HCT116 (cell line): ENCODE results near the gene C2orf68. TPM values are rescaled to one million over a fixed set of nuclear protein-coding genes. Genes with fewer than 3 reads are reported as not detected.

Experiments
- ATAC-seq: fragments of 200-7000 bp; cut with Tn5 transposase; 2 replicates; pipeline ENCODE4 v1.9.1; 2020; ENCODE audit warnings: mild to moderate bottlenecking, moderate library complexity
- BruUV-seq: library from RNA; stranded (reverse); fragments of 400-500 nt; replicated peaks from 2 replicates; lab custom pipeline; 2021; lab: Mats Ljungman, UMichigan
- CTCF ChIA-PET: fragments of 300-600 bp; sonication (Branson Sonifier 250); formaldehyde crosslinking; loops from one replicate; lab custom pipeline; 2021; ENCODE audit warnings: antibody characterized with exemption; lab: Charles Lee
- POLR2A ChIA-PET: fragments of 300-600, 350-600 bp; sonication (Branson Sonifier 250); formaldehyde crosslinking; loops from one replicate; lab custom pipeline; 2021; ENCODE audit warnings: antibody characterized with exemption; lab: Charles Lee
- RAD21 ChIA-PET, 2 experiments: fragments of 300-600 bp; sonication (Branson Sonifier 250); formaldehyde crosslinking; loops; one replicate each; lab custom pipeline; 2023; ENCODE audit warnings: low total read pairs in 2 of 2; ENCODE audit not compliant: uncharacterized antibody in 2 of 2, unreplicated experiment in 2 of 2, low non-redundant PET in 1 of 2; lab: Charles Lee
- DNase-seq: peaks from one replicate; pipeline ENCODE4 v3.0.0-alpha.2; 2010; ENCODE audit warnings: low read depth, low spot score
- H2AFZ ChIP-seq: fragments of 200-600 bp; shearing (Covaris generic), sonication (generic); 2 replicates; pipeline ENCODE4 v1.6.1; 2017; ENCODE audit warnings: low read depth, mixed run types, mixed read lengths, antibody characterized with exemption, low read length; ENCODE audit not compliant: poor library complexity, severe bottlenecking
- H3K27ac ChIP-seq: 2 replicates; pipeline ENCODE4 v1.5.1; 2012; ENCODE audit warnings: low read depth, low read length
- H3K27me3 ChIP-seq: fragments of 200-600 bp; sonication (generic); 2 replicates; pipeline ENCODE4 v1.6.1; 2016; ENCODE audit warnings: mixed run types, low read length, mixed read lengths; ENCODE audit not compliant: insufficient read depth
- H3K36me3 ChIP-seq, 2 experiments: fragments of 200-500 bp in 1 of 2; fragments of 200-600 bp in 1 of 2; sonication (Bioruptor generic) in 1 of 2; sonication (generic) in 1 of 2; 2 replicates each; pipeline versions ENCODE4 v1.5.1 to v1.6.1; 2014 to 2016; ENCODE audit warnings: low read length in 2 of 2, inconsistent platforms in 1 of 2, mixed read lengths in 1 of 2, mixed run types in 1 of 2; ENCODE audit not compliant: insufficient read depth in 2 of 2, control insufficient read depth in 1 of 2
- H3K4me1 ChIP-seq, 2 experiments: fragments of 200-600 bp in 1 of 2; sonication (generic) in 1 of 2; 2 replicates each; pipeline versions ENCODE4 v1.5.1 to v1.6.1; 2012 to 2017; ENCODE audit warnings: low read length in 2 of 2, inconsistent platforms in 1 of 2, mild to moderate bottlenecking in 1 of 2, mixed read lengths in 1 of 2, mixed run types in 1 of 2, moderate library complexity in 1 of 2; ENCODE audit not compliant: insufficient read depth in 2 of 2, control insufficient read depth in 1 of 2
- H3K4me2 ChIP-seq: fragments of 200-600 bp; sonication (generic); 2 replicates; pipeline ENCODE4 v1.6.1; 2017; ENCODE audit warnings: mixed run types, low read length, mixed read lengths
- H3K4me3 ChIP-seq, 2 experiments: fragments of 200-600 bp in 1 of 2; sonication (generic) in 1 of 2; replicated peaks in 1 of 2; 2 replicates each; pipeline ENCODE4 v1.5.1; 2011 to 2016; ENCODE audit warnings: low read length in 2 of 2, control low read depth in 1 of 2, low read depth in 1 of 2, mild to moderate bottlenecking in 1 of 2, mixed read lengths in 1 of 2, mixed run types in 1 of 2
- H3K79me2 ChIP-seq: fragments of 200-600 bp; sonication (generic); 2 replicates; pipeline ENCODE4 v1.6.1; 2017; ENCODE audit warnings: mild to moderate bottlenecking, mixed run types, low read length, moderate library complexity, mixed read lengths; ENCODE audit not compliant: insufficient read depth
- H3K9ac ChIP-seq: fragments of 200-600 bp; sonication (generic); 2 replicates; pipeline ENCODE4 v1.6.1; 2016; ENCODE audit warnings: low read length, mixed read lengths
- H3K9me2 ChIP-seq: fragments of 200-600 bp; sonication (generic), shearing (Covaris generic); 2 replicates; pipeline ENCODE4 v1.6.1; 2017; ENCODE audit warnings: mixed run types, mild to moderate bottlenecking, moderate library complexity; ENCODE audit not compliant: insufficient read depth
- H3K9me3 ChIP-seq, 2 experiments: fragments of 200-500 bp in 1 of 2; fragments of 200-600 bp in 1 of 2; sonication (Bioruptor generic) in 1 of 2; sonication (generic) in 1 of 2; 2 replicates each; pipeline ENCODE4 v1.6.1; 2014 to 2017; ENCODE audit warnings: low read length in 2 of 2, mixed read lengths in 2 of 2, inconsistent platforms in 1 of 2, low read depth in 1 of 2, mild to moderate bottlenecking in 1 of 2, mixed run types in 1 of 2, moderate library complexity in 1 of 2; ENCODE audit not compliant: control insufficient read depth in 1 of 2, insufficient read depth in 1 of 2
- H4K20me1 ChIP-seq: fragments of 200-600 bp; sonication (generic), shearing (Covaris generic); 2 replicates; pipeline ENCODE4 v1.6.1; 2017; ENCODE audit warnings: mixed run types, mild to moderate bottlenecking, moderate library complexity; ENCODE audit not compliant: insufficient read depth
- EGR1 ChIP-seq: IDR thresholded peaks from 2 replicates; pipeline ENCODE4 v1.6.1; 2012; ENCODE audit warnings: low read depth
- ELF1 ChIP-seq: IDR thresholded peaks from 2 replicates; pipeline ENCODE4 v1.6.1; 2012; ENCODE audit warnings: low read depth, borderline replicate concordance
- JUND ChIP-seq: IDR thresholded peaks from 2 replicates; pipeline ENCODE4 v1.6.1; 2012
- POLR2A ChIP-seq: IDR thresholded peaks from 2 replicates; pipeline ENCODE4 v1.7.0; 2011; ENCODE audit warnings: borderline replicate concordance; ENCODE audit not compliant: insufficient read depth, insufficient read length; ENCODE audit errors: extremely low read depth
- RAD21 ChIP-seq: IDR thresholded peaks from 2 replicates; pipeline ENCODE4 v1.6.1; 2012; ENCODE audit warnings: low read depth, mild to moderate bottlenecking
- SP1 ChIP-seq: IDR thresholded peaks from 2 replicates; pipeline ENCODE4 v1.6.1; 2012; ENCODE audit warnings: low read depth
- TCF7L2 ChIP-seq: IDR thresholded peaks from 2 replicates; pipeline ENCODE4 v1.7.0; 2011; ENCODE audit warnings: borderline replicate concordance, inconsistent platforms; ENCODE audit not compliant: insufficient read depth, insufficient read length; ENCODE audit errors: extremely low read depth
- YY1 ChIP-seq: IDR thresholded peaks from 2 replicates; pipeline ENCODE4 v1.6.1; 2011; ENCODE audit warnings: low read length, low read depth, moderate library complexity, mild to moderate bottlenecking; ENCODE audit not compliant: insufficient replicate concordance; ENCODE audit errors: extremely low read depth
- ZFX ChIP-seq: fragments of 450-650 bp; IDR thresholded peaks from 2 replicates; pipeline ENCODE4 v1.6.1; 2017
- ZNF274 ChIP-seq: fragments of 200-500 bp; sonication (Bioruptor generic); IDR thresholded peaks from 2 replicates; pipeline ENCODE4 v1.6.1; 2014; ENCODE audit warnings: mild to moderate bottlenecking, low read depth, low read length, inconsistent platforms
- intact Hi-C: fragments of 100-400 bp; cut with micrococcal nuclease; formaldehyde crosslinking; loops from 2 replicates; pipeline ENCODE4 v1.10.0; 2022
- total RNA-seq: library from RNA; stranded (reverse); gene quantifications from one replicate; pipeline ENCODE4 v1.2.1, GENCODE V29; 2021; ENCODE audit not compliant: unreplicated experiment
- TF ChIP-seq, protein P1 (sequence below): IDR thresholded peaks from 2 replicates; pipeline ENCODE4 v1.6.1; 2012
- TF ChIP-seq, protein P2 (sequence below): IDR thresholded peaks from 2 replicates; pipeline ENCODE4 v1.6.1; 2012
- TF ChIP-seq, protein P3 (sequence below): IDR thresholded peaks from 2 replicates; pipeline ENCODE4 v1.6.1; 2012; ENCODE audit warnings: low read depth
- TF ChIP-seq, protein P4 (sequence below): IDR thresholded peaks from 2 replicates; pipeline ENCODE4 v1.6.1; 2011; ENCODE audit warnings: mild to moderate bottlenecking, low read length, moderate library complexity; ENCODE audit not compliant: insufficient replicate concordance; ENCODE audit errors: extremely low read depth

Gene C2orf68
- total RNA-seq, 1 experiment from 2014 or later, result 21.8 TPM

DNA sequence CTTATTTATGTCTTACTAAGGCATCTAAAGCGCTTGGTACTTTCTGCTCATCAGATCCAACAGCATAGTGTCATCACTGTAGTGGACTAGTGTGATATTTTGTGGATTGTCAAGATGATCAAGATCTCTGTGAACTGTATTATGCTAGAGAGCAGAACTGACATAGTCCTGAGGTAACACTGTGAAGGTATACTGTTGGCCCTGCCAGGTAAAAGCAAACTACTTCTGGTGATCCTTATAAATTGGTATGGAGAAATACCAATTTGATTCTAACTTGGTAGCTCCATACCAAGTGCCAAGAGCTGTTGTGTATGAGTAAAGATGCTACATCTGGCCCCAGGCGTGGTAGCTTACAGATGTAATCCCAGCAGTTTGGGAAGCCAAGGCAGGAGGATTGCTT lies 40.2 kb upstream of the C2orf68 start:
- DNase-seq (no peak), ATAC-seq (no peak)
- 0 out of 2 replicates have a peak, but pooled peaks cover 3% of the 10 kb centered on the region for H3K79me2 ChIP-seq
- no peaks in the 10 kb centered on the region for H3K4me1 ChIP-seq
- no peaks in the 10 kb centered on the region for H4K20me1 ChIP-seq
- ChIA-PET CTCF (interaction anchor here (1.4 kb wide), 1 partner anchor 15 kb away, joined by 5 read pairs; no protein-coding TSS in a partner anchor), POLR2A (no interaction called here), RAD21 (no interaction called here)
- H2AFZ ChIP-seq, result no peak overlapping the region
- H3K27me3 ChIP-seq, result no peaks in the 10 kb centered on the region
- TF ChIP-seq, protein P1, sequence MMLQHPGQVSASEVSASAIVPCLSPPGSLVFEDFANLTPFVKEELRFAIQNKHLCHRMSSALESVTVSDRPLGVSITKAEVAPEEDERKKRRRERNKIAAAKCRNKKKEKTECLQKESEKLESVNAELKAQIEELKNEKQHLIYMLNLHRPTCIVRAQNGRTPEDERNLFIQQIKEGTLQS, result no peak
- no peak for TF ChIP-seq ELF1
- TF ChIP-seq YY1, result no peak
- TF ChIP-seq, protein P2, sequence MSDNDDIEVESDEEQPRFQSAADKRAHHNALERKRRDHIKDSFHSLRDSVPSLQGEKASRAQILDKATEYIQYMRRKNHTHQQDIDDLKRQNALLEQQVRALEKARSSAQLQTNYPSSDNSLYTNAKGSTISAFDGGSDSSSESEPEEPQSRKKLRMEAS, result no peak
- TF ChIP-seq RAD21, result no peak
- no peak for TF ChIP-seq POLR2A
- no peak for TF ChIP-seq SP1
- TF ChIP-seq JUND, result no peak
- no peak for TF ChIP-seq EGR1
- TF ChIP-seq ZFX, result no peak
- no peak for TF ChIP-seq TCF7L2
- H3K9ac ChIP-seq, result no peak overlapping the region
- H3K4me2 ChIP-seq, result no peak overlapping the region
- H3K9me3 ChIP-seq, result no peaks in the 10 kb centered on the region
- BruUV-seq, result no TSS peak
- H3K4me3 ChIP-seq, result no peak overlapping the region
- H3K9me2 ChIP-seq, result no peaks in the 10 kb centered on the region
- no peak overlapping the region for H3K27ac ChIP-seq
- intact Hi-C loops, result no loop called here
- H3K36me3 ChIP-seq, result peaks cover 39 to 51% of the 10 kb centered on the region in 2 experiments

DNA sequence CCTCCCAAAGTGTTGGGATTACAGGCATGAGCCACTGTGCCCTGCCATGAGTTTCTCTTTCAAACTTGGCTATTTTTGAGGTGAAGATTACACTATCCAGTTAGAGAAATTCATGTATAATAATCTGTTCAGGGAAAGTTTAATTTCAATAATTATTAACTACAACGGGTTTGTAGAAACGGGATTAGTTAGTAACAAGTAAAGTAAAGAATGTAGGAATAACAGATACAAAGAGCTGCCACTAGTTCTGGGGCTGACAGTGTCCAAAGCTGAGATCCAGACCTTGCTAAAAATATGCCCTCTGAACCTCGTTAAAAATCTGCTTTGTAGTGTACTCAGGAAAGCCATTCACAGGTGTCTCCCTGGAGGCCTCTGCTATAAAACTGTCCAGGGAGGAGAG lies 39.2 kb upstream of the C2orf68 start:
- Histone ChIP-seq H3K27me3 (no peaks in the 10 kb centered on the region), H3K36me3 (peaks cover 43 to 58% of the 10 kb centered on the region in 2 experiments), H3K27ac (no peak overlapping the region), H3K4me2 (no peak overlapping the region), H3K9me2 (no peaks in the 10 kb centered on the region), H2AFZ (no peak overlapping the region), H3K9me3 (no peaks in the 10 kb centered on the region), H4K20me1 (no peaks in the 10 kb centered on the region), H3K4me3 (no peak overlapping the region), H3K9ac (no peak overlapping the region), H3K4me1 (no peaks in the 10 kb centered on the region), H3K79me2 (0 out of 2 replicates have a peak, but pooled peaks cover 12% of the 10 kb centered on the region)
- ChIA-PET CTCF (no interaction called here), POLR2A (no interaction called here), RAD21 (no interaction called here)
- intact Hi-C loops, result no loop called here
- DNase-seq (no peak), ATAC-seq (no peak)
- BruUV-seq, result no TSS peak
- no peak for TF ChIP-seq EGR1
- no peak for TF ChIP-seq ZFX
- TF ChIP-seq ZNF274, result no peak
- TF ChIP-seq, protein P3, sequence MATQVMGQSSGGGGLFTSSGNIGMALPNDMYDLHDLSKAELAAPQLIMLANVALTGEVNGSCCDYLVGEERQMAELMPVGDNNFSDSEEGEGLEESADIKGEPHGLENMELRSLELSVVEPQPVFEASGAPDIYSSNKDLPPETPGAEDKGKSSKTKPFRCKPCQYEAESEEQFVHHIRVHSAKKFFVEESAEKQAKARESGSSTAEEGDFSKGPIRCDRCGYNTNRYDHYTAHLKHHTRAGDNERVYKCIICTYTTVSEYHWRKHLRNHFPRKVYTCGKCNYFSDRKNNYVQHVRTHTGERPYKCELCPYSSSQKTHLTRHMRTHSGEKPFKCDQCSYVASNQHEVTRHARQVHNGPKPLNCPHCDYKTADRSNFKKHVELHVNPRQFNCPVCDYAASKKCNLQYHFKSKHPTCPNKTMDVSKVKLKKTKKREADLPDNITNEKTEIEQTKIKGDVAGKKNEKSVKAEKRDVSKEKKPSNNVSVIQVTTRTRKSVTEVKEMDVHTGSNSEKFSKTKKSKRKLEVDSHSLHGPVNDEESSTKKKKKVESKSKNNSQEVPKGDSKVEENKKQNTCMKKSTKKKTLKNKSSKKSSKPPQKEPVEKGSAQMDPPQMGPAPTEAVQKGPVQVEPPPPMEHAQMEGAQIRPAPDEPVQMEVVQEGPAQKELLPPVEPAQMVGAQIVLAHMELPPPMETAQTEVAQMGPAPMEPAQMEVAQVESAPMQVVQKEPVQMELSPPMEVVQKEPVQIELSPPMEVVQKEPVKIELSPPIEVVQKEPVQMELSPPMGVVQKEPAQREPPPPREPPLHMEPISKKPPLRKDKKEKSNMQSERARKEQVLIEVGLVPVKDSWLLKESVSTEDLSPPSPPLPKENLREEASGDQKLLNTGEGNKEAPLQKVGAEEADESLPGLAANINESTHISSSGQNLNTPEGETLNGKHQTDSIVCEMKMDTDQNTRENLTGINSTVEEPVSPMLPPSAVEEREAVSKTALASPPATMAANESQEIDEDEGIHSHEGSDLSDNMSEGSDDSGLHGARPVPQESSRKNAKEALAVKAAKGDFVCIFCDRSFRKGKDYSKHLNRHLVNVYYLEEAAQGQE, result no peak
- TF ChIP-seq, protein P1, result no peak
- TF ChIP-seq, protein P4, sequence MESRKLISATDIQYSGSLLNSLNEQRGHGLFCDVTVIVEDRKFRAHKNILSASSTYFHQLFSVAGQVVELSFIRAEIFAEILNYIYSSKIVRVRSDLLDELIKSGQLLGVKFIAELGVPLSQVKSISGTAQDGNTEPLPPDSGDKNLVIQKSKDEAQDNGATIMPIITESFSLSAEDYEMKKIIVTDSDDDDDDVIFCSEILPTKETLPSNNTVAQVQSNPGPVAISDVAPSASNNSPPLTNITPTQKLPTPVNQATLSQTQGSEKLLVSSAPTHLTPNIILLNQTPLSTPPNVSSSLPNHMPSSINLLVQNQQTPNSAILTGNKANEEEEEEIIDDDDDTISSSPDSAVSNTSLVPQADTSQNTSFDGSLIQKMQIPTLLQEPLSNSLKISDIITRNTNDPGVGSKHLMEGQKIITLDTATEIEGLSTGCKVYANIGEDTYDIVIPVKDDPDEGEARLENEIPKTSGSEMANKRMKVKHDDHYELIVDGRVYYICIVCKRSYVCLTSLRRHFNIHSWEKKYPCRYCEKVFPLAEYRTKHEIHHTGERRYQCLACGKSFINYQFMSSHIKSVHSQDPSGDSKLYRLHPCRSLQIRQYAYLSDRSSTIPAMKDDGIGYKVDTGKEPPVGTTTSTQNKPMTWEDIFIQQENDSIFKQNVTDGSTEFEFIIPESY, result no peak
- no peak for TF ChIP-seq RAD21
- TF ChIP-seq YY1, result no peak
